ENCODE results near the gene CFHR2. TPM values are rescaled to one million over a fixed set of nuclear protein-coding genes. Genes with fewer than 3 reads are reported as not detected.

The CFHR2 gene
- total and polyA plus RNA-seq, 2 donors (not counting 1 experiment from before 2014, with no cell fraction given): not detected

DNA sequence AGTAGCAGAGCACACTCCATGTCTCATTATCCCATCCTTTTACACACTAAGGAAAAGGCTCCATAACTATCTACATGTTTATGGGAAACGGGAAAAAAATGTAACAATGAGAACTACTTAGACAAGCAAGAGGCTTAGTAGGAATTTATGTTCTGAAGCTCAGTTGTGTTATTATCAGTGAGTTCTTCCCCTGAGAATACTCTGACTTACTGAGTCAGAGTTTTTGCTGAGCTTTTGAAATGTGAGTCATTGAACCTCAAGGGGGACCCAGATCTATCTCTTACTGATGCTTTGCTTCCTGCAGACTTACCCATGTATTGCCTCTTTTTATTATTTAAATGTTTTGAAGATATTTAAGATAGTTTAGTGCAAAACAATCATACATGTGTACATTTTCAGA lies 53.9 kb downstream of the CFHR2 start:
- no peaks in the 10 kb centered on the region for H3K27me3 ChIP-seq (replicated peaks in 1 of 4; ENCODE audit: control extremely low read depth in 1 of 4, control insufficient read depth in 3 of 4, insufficient read depth in 4 of 4, low read length in 3 of 4)
- Mint-ChIP-seq H3K27me3 (no peaks in the 10 kb centered on the region), H3K4me3 (no peak overlapping the region), H3K4me1 (no peaks in the 10 kb centered on the region), H3K9me3 (ENCODE audit: insufficient read depth) (no peaks in the 10 kb centered on the region), H3K27ac (no peak overlapping the region)
- ChIA-PET CTCF (no interaction called here), POLR2A (no interaction called here)
- ATAC-seq (ENCODE audit: low read depth) (no peak), DNase-seq (no peak)
- H2AFZ ChIP-seq (ENCODE audit: insufficient read depth, low read depth, low read length, poor library complexity, severe bottlenecking): no peak overlapping the region
- no peak overlapping the region for H3K27ac ChIP-seq (ENCODE audit: low read length in 2 of 2)
- H3K79me2 ChIP-seq (ENCODE audit: control insufficient read depth, insufficient read depth, low read length): no peaks in the 10 kb centered on the region
- no peak overlapping the region for H3K4me2 ChIP-seq (replicated peaks; ENCODE audit: low read depth, low read length, poor library complexity, severe bottlenecking)
- WGBS (ENCODE audit: insufficient coverage): no CpG with 5 or more reads among the region's 1 CpG
- no peaks in the 10 kb centered on the region for H4K20me1 ChIP-seq (ENCODE audit: control insufficient read depth, insufficient read depth, low read length, poor library complexity, severe bottlenecking)
- H3K36me3 ChIP-seq (replicated peaks in 1 of 2; ENCODE audit: control extremely low read depth in 1 of 2, control insufficient read depth in 1 of 2, extremely low read depth in 1 of 2, insufficient read depth in 2 of 2, low read length in 1 of 2): no peaks in the 10 kb centered on the region
- TF ChIP-seq, protein P1, sequence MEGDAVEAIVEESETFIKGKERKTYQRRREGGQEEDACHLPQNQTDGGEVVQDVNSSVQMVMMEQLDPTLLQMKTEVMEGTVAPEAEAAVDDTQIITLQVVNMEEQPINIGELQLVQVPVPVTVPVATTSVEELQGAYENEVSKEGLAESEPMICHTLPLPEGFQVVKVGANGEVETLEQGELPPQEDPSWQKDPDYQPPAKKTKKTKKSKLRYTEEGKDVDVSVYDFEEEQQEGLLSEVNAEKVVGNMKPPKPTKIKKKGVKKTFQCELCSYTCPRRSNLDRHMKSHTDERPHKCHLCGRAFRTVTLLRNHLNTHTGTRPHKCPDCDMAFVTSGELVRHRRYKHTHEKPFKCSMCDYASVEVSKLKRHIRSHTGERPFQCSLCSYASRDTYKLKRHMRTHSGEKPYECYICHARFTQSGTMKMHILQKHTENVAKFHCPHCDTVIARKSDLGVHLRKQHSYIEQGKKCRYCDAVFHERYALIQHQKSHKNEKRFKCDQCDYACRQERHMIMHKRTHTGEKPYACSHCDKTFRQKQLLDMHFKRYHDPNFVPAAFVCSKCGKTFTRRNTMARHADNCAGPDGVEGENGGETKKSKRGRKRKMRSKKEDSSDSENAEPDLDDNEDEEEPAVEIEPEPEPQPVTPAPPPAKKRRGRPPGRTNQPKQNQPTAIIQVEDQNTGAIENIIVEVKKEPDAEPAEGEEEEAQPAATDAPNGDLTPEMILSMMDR (IDR thresholded peaks at IDR 0.05): no peak
- no peak for TF ChIP-seq EZH2 (IDR thresholded peaks at IDR 0.05; ENCODE audit: borderline replicate concordance, insufficient read depth, low read depth, low read length, poor library complexity, severe bottlenecking)
- no peaks in the 10 kb centered on the region for H3K4me1 ChIP-seq (ENCODE audit: control insufficient read depth in 2 of 2, insufficient read depth in 2 of 2, low read length in 2 of 2)
- H3K4me3 ChIP-seq (ENCODE audit: control extremely low read depth in 1 of 5, extremely low read depth in 1 of 5, insufficient read depth in 1 of 5, low read depth in 2 of 5, low read length in 4 of 5): no peak overlapping the region
- intact Hi-C loops (cut with micrococcal nuclease): no loop called here
- H3K9ac ChIP-seq (ENCODE audit: low read length): no peak overlapping the region
- no peaks in the 10 kb centered on the region for H3K9me3 ChIP-seq (ENCODE audit: control extremely low read depth in 1 of 3, control insufficient read depth in 2 of 3, insufficient read depth in 1 of 3, low read length in 2 of 3)

DNA sequence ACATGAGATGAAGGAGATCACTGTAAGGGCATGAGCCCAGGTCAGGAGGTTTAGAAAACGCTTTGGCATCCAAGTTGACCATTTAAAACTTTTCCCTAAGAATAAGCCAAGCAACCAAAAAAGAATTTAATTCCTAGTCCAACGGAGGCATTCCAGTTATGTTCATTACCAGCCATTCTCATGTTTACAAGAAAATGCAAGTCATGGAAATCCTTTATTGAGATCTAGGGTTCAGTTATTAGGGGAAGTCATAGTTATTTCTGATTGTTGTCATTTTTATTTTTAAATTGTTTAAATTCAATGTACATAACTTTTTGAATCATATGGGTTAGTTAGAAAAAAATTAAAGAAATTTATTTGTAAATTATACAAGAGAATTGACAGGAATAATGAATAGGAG lies 58.3 kb downstream of the CFHR2 start:
- H3K79me2 ChIP-seq (ENCODE audit: control insufficient read depth, insufficient read depth, low read length): no peaks in the 10 kb centered on the region
- POLR2A ChIA-PET: no interaction called here
- no peak overlapping the region for H3K9ac ChIP-seq (ENCODE audit: low read length)
- H3K27ac ChIP-seq (ENCODE audit: low read length in 2 of 2): no peak overlapping the region
- DNase-seq: no peak
- no peaks in the 10 kb centered on the region for H3K36me3 ChIP-seq (replicated peaks in 1 of 2; ENCODE audit: control extremely low read depth in 1 of 2, control insufficient read depth in 1 of 2, extremely low read depth in 1 of 2, insufficient read depth in 2 of 2, low read length in 1 of 2)
- no peaks in the 10 kb centered on the region for H3K4me1 ChIP-seq (ENCODE audit: control insufficient read depth in 2 of 2, insufficient read depth in 2 of 2, low read length in 2 of 2)
- H3K27me3 ChIP-seq (replicated peaks in 1 of 4; ENCODE audit: control extremely low read depth in 1 of 4, control insufficient read depth in 3 of 4, insufficient read depth in 4 of 4, low read length in 3 of 4): no peaks in the 10 kb centered on the region
- H3K4me3 ChIP-seq (ENCODE audit: control extremely low read depth in 1 of 5, extremely low read depth in 1 of 5, insufficient read depth in 1 of 5, low read depth in 2 of 5, low read length in 4 of 5): no peak overlapping the region
- no peak for ATAC-seq (ENCODE audit: low read depth)
- H4K20me1 ChIP-seq (ENCODE audit: control insufficient read depth, insufficient read depth, low read length, poor library complexity, severe bottlenecking): no peaks in the 10 kb centered on the region
- intact Hi-C loops (cut with micrococcal nuclease): no loop called here
- Mint-ChIP-seq H3K27me3 (no peaks in the 10 kb centered on the region), H3K27ac (no peak overlapping the region), H3K9me3 (ENCODE audit: insufficient read depth) (no peaks in the 10 kb centered on the region), H3K4me1 (no peaks in the 10 kb centered on the region), H3K4me3 (no peak overlapping the region)
- no peaks in the 10 kb centered on the region for H3K9me3 ChIP-seq (ENCODE audit: control extremely low read depth in 1 of 3, control insufficient read depth in 2 of 3, insufficient read depth in 1 of 3, low read length in 2 of 3)
- CTCF ChIA-PET: no interaction called here
- TF ChIP-seq, protein P1 (IDR thresholded peaks at IDR 0.05): no peak
- no peak for TF ChIP-seq EZH2 (IDR thresholded peaks at IDR 0.05; ENCODE audit: borderline replicate concordance, insufficient read depth, low read depth, low read length, poor library complexity, severe bottlenecking)
- H3K4me2 ChIP-seq (replicated peaks; ENCODE audit: low read depth, low read length, poor library complexity, severe bottlenecking): no peak overlapping the region
- no peak overlapping the region for H2AFZ ChIP-seq (ENCODE audit: insufficient read depth, low read depth, low read length, poor library complexity, severe bottlenecking)
- WGBS (ENCODE audit: insufficient coverage): no CpG with 5 or more reads among the region's 2 CpGs
